HL-60 (cell line): ENCODE data around the gene DHRS2.
A peak's percentile ranks its signal among the peaks of the same experiment; 100 is the strongest.

Experiments used
- DNase-seq, 2 experiments: peaks; one replicate each; pipeline ENCODE4 v3.0.0-alpha.2; 2010 to 2020; ENCODE audit warnings: low read depth in 1 of 2, low spot score in 1 of 2
- H3K27ac ChIP-seq: fragments of 250-450 bp; sonication (Bioruptor Pico); replicated peaks from 2 replicates; pipeline ENCODE4 v1.5.1; 2020; ENCODE audit warnings: mild to moderate bottlenecking, moderate library complexity
- H3K27me3 ChIP-seq: fragments of 250-450 bp; sonication (Bioruptor Pico); 2 replicates; pipeline ENCODE4 v1.5.1; 2021; ENCODE audit warnings: mild to moderate bottlenecking, moderate library complexity; ENCODE audit not compliant: insufficient read depth, poor library complexity, severe bottlenecking
- H3K4me3 ChIP-seq: replicated peaks from 2 replicates; pipeline ENCODE4 v1.5.1; 2011; ENCODE audit warnings: mild to moderate bottlenecking, control low read depth, low read length; ENCODE audit not compliant: insufficient read depth
- CTCF ChIP-seq: IDR thresholded peaks from one replicate; pipeline ENCODE4 v1.5.1; 2011; ENCODE audit warnings: low read length, control low read depth, inconsistent platforms; ENCODE audit not compliant: insufficient read depth
- GABPA ChIP-seq: IDR thresholded peaks from 2 replicates; pipeline ENCODE4 v1.6.1; 2012; ENCODE audit warnings: low read depth
- POLR2AphosphoS5 ChIP-seq: IDR thresholded peaks from 2 replicates; pipeline ENCODE4 v1.6.1; 2012; ENCODE audit warnings: low read depth
- SPI1 ChIP-seq: IDR thresholded peaks from 2 replicates; pipeline ENCODE4 v1.6.1; 2012; ENCODE audit warnings: low read depth, mild to moderate bottlenecking, borderline replicate concordance
- TF ChIP-seq, protein P1 (sequence below): IDR thresholded peaks from 2 replicates; pipeline ENCODE4 v1.6.1; 2012; ENCODE audit warnings: low read depth; ENCODE audit not compliant: insufficient replicate concordance

DHRS2 gene

DNA sequence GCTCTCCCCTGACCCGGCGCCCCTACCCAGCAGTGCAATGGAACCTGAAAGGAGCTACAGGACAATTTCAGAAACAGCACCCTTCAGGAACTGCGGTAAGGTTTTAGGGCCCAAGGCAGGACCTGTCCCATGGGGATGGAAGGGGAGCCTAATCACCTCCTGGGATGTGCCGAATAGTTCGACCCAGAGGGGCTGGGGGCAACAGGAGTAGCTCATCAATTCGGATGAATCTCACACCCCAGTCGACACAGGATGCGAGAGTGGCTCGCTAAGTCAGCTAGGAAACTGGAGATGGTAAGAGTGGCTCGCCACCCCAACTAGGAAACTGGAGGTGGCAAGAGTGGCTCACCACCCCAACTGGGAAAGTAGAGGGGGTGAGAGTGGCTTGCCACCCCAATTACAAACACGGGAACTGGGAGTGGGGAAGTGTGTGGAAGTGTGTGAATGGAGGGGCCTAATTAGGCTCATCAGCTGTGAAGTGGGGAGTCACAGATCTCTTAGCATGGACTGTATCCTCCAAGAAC is 57.1 kb downstream of the DHRS2 start:
- Histone ChIP-seq H3K27ac (no peak overlapping the region), H3K4me3 (no peak overlapping the region), H3K27me3 (no peaks in the 10 kb centered on the region)
- TF ChIP-seq, protein P1, sequence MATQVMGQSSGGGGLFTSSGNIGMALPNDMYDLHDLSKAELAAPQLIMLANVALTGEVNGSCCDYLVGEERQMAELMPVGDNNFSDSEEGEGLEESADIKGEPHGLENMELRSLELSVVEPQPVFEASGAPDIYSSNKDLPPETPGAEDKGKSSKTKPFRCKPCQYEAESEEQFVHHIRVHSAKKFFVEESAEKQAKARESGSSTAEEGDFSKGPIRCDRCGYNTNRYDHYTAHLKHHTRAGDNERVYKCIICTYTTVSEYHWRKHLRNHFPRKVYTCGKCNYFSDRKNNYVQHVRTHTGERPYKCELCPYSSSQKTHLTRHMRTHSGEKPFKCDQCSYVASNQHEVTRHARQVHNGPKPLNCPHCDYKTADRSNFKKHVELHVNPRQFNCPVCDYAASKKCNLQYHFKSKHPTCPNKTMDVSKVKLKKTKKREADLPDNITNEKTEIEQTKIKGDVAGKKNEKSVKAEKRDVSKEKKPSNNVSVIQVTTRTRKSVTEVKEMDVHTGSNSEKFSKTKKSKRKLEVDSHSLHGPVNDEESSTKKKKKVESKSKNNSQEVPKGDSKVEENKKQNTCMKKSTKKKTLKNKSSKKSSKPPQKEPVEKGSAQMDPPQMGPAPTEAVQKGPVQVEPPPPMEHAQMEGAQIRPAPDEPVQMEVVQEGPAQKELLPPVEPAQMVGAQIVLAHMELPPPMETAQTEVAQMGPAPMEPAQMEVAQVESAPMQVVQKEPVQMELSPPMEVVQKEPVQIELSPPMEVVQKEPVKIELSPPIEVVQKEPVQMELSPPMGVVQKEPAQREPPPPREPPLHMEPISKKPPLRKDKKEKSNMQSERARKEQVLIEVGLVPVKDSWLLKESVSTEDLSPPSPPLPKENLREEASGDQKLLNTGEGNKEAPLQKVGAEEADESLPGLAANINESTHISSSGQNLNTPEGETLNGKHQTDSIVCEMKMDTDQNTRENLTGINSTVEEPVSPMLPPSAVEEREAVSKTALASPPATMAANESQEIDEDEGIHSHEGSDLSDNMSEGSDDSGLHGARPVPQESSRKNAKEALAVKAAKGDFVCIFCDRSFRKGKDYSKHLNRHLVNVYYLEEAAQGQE, result no peak
- no peak for TF ChIP-seq CTCF
- TF ChIP-seq SPI1, result no peak
- TF ChIP-seq GABPA, result no peak
- TF ChIP-seq POLR2AphosphoS5, result no peak
- DNase-seq, result no peak

GRCh38 chr14:23694085-23694948 is 58.2 kb downstream of the DHRS2 start:
- TF ChIP-seq SPI1 (peak; percentile 48; the same call in 1 of the 2 replicates), GABPA (no peak)
- TF ChIP-seq, protein P1, result no peak
- DNase-seq, result peak; percentile 10 to 67
- Histone ChIP-seq H3K4me3 (no peak overlapping the region), H3K27ac (peak overlapping the region; percentile 46; the same call in 1 of the 2 replicates), H3K27me3 (no peaks in the 10 kb centered on the region)
